OCI-LY1 (cell line): ENCODE measurements around the gene SUGCT.
A peak's percentile ranks its signal among the peaks of the same experiment; 100 is the strongest.

Experiments used
- H2AFZ ChIP-seq: fragments of 200-600 bp; sonication (generic), shearing (Covaris generic); 2 replicates; pipeline ENCODE4 v1.6.0; 2014; ENCODE audit warnings: antibody characterized with exemption, mild to moderate bottlenecking, low read length
- H3F3A ChIP-seq: fragments of 200-600 bp; sonication (generic), shearing (Covaris generic); 2 replicates; pipeline ENCODE4 v1.6.0; 2014; ENCODE audit warnings: mild to moderate bottlenecking, antibody characterized with exemption, low read length, moderate library complexity; ENCODE audit not compliant: insufficient read depth
- H3K27ac ChIP-seq: fragments of 200-600 bp; sonication (generic); 2 replicates; pipeline ENCODE4 v1.5.1; 2014; ENCODE audit warnings: low read length, mixed run types, mild to moderate bottlenecking, low read depth; ENCODE audit not compliant: poor library complexity, severe bottlenecking
- H3K27me3 ChIP-seq: fragments of 200-600 bp; sonication (generic); 2 replicates; pipeline ENCODE4 v1.6.0; 2014; ENCODE audit warnings: antibody characterized with exemption, mild to moderate bottlenecking, low read length, moderate library complexity; ENCODE audit not compliant: insufficient read depth
- H3K36me3 ChIP-seq: fragments of 200-600 bp; sonication (generic); 2 replicates; pipeline ENCODE4 v1.6.1; 2014; ENCODE audit warnings: mild to moderate bottlenecking, antibody characterized with exemption, low read length, moderate library complexity, mixed read lengths; ENCODE audit not compliant: insufficient read depth
- H3K4me1 ChIP-seq: fragments of 200-600 bp; sonication (generic); 2 replicates; pipeline ENCODE4 v1.5.1; 2014; ENCODE audit warnings: mild to moderate bottlenecking, low read length, moderate library complexity; ENCODE audit not compliant: insufficient read depth, severe bottlenecking
- H3K4me2 ChIP-seq: fragments of 200-600 bp; sonication (generic), shearing (Covaris generic); 2 replicates; pipeline ENCODE4 v1.6.1; 2014; ENCODE audit warnings: low read length
- H3K4me3 ChIP-seq: fragments of 200-600 bp; sonication (generic); 2 replicates; pipeline ENCODE4 v1.5.1; 2014; ENCODE audit warnings: low read length, low read depth, mild to moderate bottlenecking, mixed read lengths; ENCODE audit not compliant: poor library complexity, severe bottlenecking
- H3K79me2 ChIP-seq: fragments of 200-600 bp; shearing (Covaris generic); 2 replicates; pipeline ENCODE4 v1.6.1; 2016; ENCODE audit warnings: mixed run types, low read length, mixed read lengths; ENCODE audit not compliant: insufficient read depth
- H3K9ac ChIP-seq: fragments of 200-600 bp; sonication (generic), shearing (Covaris generic); 2 replicates; pipeline ENCODE4 v1.6.1; 2014; ENCODE audit warnings: mild to moderate bottlenecking, low read length, mixed read lengths
- H3K9me2 ChIP-seq: fragments of 200-600 bp; sonication (generic), shearing (Covaris generic); 2 replicates; pipeline ENCODE4 v1.6.1; 2014; ENCODE audit warnings: low read depth, mild to moderate bottlenecking, low read length, mixed read lengths
- H3K9me3 ChIP-seq: fragments of 200-600 bp; shearing (Covaris generic); 2 replicates; pipeline ENCODE4 v1.6.1; 2014; ENCODE audit warnings: low read length, mixed read lengths
- H4K20me1 ChIP-seq: fragments of 200-600 bp; sonication (generic), shearing (Covaris generic); 2 replicates; pipeline ENCODE4 v1.6.0; 2016; ENCODE audit warnings: mild to moderate bottlenecking, low read length; ENCODE audit not compliant: insufficient read depth
- EZH2 ChIP-seq: fragments of 200-600 bp; sonication (generic), shearing (Covaris generic); IDR thresholded peaks from 2 replicates; pipeline ENCODE4 v1.8.0; 2017; ENCODE audit warnings: borderline replicate concordance, mixed run types, mild to moderate bottlenecking, antibody characterized with exemption, low read length, moderate library complexity, mixed read lengths
- TF ChIP-seq, protein P1 (sequence below): fragments of 200-600 bp; sonication (generic), shearing (Covaris generic); IDR thresholded peaks from 2 replicates; pipeline ENCODE4 v1.5.1; 2017; ENCODE audit warnings: mild to moderate bottlenecking, antibody characterized with exemption, low read length, moderate library complexity, mixed read lengths

SUGCT gene

DNA sequence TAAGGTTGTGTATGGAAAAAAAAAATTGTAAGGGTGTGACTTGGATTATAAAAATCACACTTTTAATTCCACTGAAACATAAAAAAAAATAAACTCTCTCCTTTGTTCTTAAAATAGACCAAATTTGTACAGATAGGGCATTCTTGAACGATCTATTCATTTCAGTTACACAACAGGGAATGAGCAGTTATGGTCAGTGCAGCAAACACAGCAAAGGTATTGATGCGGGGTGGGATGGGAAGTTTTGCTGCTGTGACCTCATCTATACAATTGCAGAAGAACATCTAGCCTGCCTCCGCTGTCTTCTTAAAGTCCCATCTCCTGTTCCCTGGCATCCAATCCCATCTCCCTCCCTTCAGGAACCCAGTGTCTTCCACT is 580.2 kb downstream of the SUGCT start:
- no peaks in the 10 kb centered on the region for H3K36me3 ChIP-seq
- no peak overlapping the region for H3K4me3 ChIP-seq
- no peaks in the 10 kb centered on the region for H3K79me2 ChIP-seq
- no peak overlapping the region for H2AFZ ChIP-seq
- H3K4me1 ChIP-seq, result peaks cover 8% of the 10 kb centered on the region
- no peak overlapping the region for H3K4me2 ChIP-seq
- H3K27ac ChIP-seq, result no peak overlapping the region
- H3K9ac ChIP-seq, result no peak overlapping the region
- no peaks in the 10 kb centered on the region for H3K27me3 ChIP-seq
- no peaks in the 10 kb centered on the region for H3K9me3 ChIP-seq
- TF ChIP-seq, protein P1, sequence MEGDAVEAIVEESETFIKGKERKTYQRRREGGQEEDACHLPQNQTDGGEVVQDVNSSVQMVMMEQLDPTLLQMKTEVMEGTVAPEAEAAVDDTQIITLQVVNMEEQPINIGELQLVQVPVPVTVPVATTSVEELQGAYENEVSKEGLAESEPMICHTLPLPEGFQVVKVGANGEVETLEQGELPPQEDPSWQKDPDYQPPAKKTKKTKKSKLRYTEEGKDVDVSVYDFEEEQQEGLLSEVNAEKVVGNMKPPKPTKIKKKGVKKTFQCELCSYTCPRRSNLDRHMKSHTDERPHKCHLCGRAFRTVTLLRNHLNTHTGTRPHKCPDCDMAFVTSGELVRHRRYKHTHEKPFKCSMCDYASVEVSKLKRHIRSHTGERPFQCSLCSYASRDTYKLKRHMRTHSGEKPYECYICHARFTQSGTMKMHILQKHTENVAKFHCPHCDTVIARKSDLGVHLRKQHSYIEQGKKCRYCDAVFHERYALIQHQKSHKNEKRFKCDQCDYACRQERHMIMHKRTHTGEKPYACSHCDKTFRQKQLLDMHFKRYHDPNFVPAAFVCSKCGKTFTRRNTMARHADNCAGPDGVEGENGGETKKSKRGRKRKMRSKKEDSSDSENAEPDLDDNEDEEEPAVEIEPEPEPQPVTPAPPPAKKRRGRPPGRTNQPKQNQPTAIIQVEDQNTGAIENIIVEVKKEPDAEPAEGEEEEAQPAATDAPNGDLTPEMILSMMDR, result no peak
- TF ChIP-seq EZH2, result no peak
- H3K9me2 ChIP-seq, result no peaks in the 10 kb centered on the region
- H3F3A ChIP-seq, result no peaks in the 10 kb centered on the region
- no peaks in the 10 kb centered on the region for H4K20me1 ChIP-seq

DNA sequence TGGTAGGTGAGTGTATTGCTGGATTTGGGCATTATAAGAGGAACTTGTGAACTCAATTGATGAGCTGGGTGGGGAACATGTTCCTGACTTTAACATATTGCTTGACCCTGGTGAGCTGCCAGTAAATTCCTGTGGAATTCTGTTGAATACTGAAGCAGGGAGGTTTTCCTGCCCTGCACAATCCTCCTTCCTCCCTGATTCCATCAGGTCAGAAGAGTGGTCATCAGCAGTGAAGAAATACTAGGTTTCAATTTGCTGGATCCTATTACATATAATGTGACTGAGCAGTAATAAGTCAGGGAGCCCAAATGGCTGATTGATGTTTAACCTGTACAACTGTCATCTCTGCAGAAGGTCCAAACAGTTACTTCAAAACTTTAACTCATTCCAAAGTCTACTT is 581.2 kb downstream of the SUGCT start:
- H3K27me3 ChIP-seq, result no peaks in the 10 kb centered on the region
- no peak for TF ChIP-seq EZH2
- TF ChIP-seq, protein P1, result no peak
- H3K27ac ChIP-seq, result no peak overlapping the region
- no peak overlapping the region for H3K4me3 ChIP-seq
- no peaks in the 10 kb centered on the region for H3K9me3 ChIP-seq
- no peak overlapping the region for H2AFZ ChIP-seq
- H3K4me1 ChIP-seq, result peaks cover 8% of the 10 kb centered on the region
- H3K9ac ChIP-seq, result no peak overlapping the region
- no peaks in the 10 kb centered on the region for H3K36me3 ChIP-seq
- no peak overlapping the region for H3K4me2 ChIP-seq
- H3F3A ChIP-seq, result no peaks in the 10 kb centered on the region
- no peaks in the 10 kb centered on the region for H4K20me1 ChIP-seq
- H3K9me2 ChIP-seq, result no peaks in the 10 kb centered on the region
- H3K79me2 ChIP-seq, result no peaks in the 10 kb centered on the region

DNA sequence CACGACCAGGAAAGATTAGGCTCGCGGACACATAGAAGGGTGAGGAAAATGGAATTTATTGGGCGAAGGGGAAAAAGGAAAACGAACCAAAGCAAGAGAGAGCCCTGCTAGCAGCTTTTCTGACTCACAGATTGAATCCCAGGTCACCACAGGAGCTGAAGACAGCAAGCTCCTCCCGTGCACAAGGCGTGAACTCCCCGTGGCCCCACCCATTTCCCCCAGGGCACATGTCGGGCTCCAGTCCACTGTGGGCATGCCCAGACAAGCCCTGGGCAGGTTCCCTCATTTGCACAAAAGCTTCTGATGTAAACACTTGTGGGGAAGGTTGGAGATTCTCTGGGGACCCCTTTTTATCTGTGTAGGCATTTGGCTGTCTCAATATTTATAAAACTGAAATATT is 582.4 kb downstream of the SUGCT start:
- H3K36me3 ChIP-seq, result no peaks in the 10 kb centered on the region
- H3F3A ChIP-seq, result no peaks in the 10 kb centered on the region
- H4K20me1 ChIP-seq, result no peaks in the 10 kb centered on the region
- no peak overlapping the region for H3K27ac ChIP-seq
- peak overlapping the region; percentile 9; the same call in 1 of the 2 replicates for H2AFZ ChIP-seq
- H3K4me1 ChIP-seq, result peaks cover 8% of the 10 kb centered on the region
- H3K79me2 ChIP-seq, result no peaks in the 10 kb centered on the region
- no peak overlapping the region for H3K4me3 ChIP-seq
- no peak for TF ChIP-seq EZH2
- TF ChIP-seq, protein P1, result no peak
- H3K27me3 ChIP-seq, result no peaks in the 10 kb centered on the region
- H3K9me3 ChIP-seq, result no peaks in the 10 kb centered on the region
- H3K9ac ChIP-seq, result no peak overlapping the region
- H3K4me2 ChIP-seq, result peak overlapping the region; percentile 25
- H3K9me2 ChIP-seq, result no peaks in the 10 kb centered on the region
